EL (cell line): ENCODE measurements around the gene SLC15A4.
"Not testable (repeated sequence)": the region's sequence is repeated elsewhere in the genome, so short reads cannot be mapped to it uniquely, and the experiment has no call there.

ENCODE experiments used
- DNase-seq: peaks from one replicate; pipeline ENCODE4 v3.0.0-alpha.2; 2016

SLC15A4 gene

DNA sequence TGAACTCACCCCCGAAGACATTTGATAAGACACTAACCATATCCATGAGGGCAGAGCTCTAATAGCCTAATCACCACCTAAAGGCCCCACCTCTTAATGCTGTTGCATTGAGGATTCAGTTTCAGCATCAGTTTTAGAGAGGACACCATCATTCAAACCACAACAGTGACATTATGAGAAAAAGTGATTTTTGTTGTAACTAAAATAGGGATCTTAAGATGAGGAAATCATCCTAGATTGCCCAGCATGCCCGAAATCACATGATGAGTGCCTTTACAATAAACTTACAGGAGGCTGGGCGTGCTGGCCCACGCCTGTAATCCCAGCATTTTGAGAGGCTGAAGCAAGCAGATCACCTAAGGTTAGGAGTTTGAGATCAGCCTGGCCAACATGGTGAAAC, 19.8 kb upstream of the SLC15A4 start:
- DNase-seq = no peak

DNA sequence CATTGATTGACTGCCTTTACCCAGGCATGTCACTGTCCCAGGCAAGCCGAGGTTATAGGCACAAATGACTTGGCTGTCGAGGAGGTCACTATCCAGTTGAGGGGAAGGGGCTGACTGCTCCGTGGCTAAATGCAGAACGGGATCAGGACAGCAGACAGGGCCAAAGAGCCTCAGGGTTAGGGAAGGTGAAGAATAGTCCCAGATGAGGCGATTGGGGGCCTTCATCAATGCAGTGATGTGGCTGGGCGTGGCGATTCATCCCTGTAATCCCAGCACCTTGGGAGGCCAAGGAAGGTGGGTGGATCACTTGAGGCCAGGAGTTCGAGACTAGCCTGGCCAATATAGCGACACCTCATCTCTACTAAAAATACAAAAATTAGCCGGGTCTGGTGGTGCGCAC, 18.8 kb upstream of the SLC15A4 start:
- no peak for DNase-seq

DNA sequence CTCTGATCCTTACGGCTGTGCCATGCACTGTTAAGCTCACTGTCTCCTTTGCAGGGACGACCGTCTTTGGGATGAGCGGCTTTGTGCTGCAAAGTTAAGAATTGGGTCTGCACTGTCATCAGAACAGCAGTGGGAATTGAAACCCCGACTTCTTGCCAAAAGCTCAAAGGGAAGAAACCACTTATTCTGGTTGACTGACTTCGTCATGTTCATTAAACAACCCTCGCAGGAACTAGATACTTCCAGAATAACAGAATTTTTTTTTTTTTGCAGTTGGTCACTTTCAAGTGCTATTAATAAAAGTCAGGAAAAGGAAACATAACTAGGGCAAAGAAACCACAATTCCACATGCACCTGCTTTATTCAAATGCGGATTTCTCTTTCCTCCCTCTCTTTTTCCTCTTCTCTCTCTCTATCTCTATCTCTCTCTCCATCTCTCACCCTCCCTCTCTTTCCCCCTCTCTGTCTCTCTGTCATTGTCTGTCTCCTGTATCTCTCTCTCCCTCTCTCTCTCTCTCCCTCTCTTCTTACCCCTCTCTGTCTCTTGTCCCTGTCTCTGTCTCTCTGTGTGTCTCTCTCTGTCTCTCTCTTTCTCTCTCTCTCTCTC, 17.2 kb upstream of the SLC15A4 start:
- no peak for DNase-seq

DNA sequence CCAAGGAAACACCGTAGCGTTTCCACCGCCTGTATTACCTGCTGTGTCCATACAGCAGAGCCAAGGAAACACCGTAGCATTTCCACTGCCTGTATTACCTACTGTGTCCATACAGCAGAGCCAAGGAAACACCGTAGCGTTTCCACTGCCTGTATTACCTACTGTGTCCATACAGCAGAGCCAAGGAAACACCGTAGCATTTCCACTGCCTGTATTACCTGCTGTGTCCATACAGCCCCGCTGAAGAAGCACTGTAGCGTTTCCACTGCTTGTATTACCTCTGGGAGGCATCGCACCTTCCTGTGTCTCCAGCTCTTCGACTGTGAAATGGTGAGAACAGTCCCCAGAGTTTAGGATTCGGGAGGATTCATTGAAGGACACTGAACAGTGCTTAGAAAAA, 16.1 kb upstream of the SLC15A4 start:
- not testable (repeated sequence) for DNase-seq

DNA sequence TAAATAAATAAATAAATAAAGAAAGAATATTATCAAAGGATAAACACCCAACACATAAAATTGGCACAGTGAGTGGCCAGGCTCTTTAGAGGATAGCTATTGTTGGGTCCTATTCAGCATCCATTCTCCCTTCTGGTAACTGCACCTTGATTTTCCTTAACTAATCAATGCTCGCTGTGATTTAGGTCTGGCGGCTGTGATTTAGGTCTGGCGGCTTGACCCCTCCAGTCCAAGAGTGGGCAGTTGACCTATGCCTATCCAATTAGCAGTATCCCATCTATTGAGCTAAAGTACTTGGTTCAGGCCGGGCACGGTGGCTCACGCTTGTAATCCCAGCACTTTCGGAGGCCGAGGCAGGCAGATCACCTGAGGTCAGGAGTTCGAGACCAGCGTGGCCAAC, 9.7 kb upstream of the SLC15A4 start:
- no peak for DNase-seq

DNA sequence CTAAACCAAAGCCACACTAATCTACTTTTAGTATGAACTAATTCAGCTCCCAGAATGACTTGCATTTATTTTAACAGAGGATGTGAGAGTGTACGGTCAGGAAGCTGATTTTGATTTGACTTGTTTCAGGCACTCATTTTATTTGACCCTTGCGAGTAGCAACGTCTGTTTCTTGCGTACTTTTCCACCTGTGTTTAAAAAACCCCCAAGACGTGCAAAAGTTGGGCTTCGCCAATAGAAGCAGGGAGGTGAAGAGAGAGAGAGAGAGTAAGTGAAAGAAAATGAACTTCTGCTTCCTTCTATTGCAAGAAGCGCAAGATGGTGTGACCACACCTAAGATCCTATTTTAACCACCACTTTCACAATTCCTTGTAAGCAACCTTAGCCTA, 6.7 kb upstream of the SLC15A4 start:
- DNase-seq = no peak

DNA sequence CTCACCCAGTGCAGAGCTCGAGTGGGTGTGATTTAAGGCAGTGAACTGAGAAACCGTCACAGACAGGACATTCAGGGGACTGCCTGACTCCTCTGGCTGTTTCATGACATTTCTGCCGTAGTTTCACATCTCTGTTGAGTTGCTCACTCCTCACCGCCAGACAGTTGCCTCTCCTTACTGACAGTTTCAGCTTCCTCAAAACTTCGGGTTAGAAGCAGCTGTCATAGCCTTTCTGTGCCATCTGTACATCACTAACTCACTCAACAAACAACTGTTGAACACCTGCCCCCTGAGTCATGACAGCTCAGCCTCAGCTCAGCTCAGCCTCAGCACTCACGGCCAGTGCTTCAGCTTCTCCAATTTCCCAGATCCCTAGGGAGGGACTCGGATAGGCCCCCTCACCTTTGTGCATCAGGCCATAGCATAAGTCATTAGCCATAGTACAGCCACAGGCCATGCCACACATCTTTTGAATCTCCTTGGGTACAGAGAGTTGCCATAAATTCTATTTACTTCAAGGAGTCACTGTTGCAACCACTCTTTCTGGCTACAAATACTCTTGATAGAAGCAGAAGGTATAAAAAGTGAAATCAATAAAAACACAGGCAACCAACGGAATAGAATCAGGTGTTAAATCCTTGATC, 6.2 kb upstream of the SLC15A4 start:
- DNase-seq = no peak

DNA sequence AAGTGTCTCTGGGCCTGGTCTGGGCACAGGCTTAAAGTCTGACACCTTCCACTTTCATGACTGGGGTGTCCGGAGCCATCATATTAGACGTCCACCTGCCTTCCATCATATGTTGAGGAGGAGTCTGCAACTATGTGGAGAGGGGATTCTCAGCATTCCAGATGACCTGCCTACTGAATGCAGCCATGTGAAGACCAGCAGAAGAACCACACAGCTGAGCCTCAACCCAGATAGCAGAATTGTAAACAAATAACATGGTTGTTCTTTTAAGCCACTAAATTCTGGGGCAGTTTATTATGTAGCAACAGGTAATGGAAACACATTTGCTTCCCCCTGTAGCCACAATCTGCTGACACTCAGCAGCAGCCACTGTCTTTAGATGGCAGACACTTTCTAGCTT, 4.0 kb upstream of the SLC15A4 start:
- no peak for DNase-seq

DNA sequence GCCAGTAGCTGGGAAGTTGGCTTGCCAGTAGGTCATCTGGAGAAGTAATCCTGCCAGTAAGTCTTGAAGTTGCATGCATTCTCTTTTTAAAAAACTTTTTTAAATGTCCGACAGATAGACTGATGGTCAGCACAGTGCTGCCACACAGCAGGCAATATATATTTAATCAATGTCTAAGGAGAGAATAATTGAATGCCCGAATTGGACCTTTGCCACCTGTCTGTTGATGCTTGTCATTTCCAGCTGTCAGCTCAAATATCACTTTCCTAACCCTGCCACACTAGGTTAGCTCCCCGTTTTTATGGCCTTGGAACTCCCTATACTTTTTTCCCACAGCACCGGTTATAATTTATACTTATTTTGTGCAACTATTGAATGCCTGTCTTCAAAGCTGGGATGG, 2.1 kb upstream of the SLC15A4 start:
- no peak for DNase-seq

DNA sequence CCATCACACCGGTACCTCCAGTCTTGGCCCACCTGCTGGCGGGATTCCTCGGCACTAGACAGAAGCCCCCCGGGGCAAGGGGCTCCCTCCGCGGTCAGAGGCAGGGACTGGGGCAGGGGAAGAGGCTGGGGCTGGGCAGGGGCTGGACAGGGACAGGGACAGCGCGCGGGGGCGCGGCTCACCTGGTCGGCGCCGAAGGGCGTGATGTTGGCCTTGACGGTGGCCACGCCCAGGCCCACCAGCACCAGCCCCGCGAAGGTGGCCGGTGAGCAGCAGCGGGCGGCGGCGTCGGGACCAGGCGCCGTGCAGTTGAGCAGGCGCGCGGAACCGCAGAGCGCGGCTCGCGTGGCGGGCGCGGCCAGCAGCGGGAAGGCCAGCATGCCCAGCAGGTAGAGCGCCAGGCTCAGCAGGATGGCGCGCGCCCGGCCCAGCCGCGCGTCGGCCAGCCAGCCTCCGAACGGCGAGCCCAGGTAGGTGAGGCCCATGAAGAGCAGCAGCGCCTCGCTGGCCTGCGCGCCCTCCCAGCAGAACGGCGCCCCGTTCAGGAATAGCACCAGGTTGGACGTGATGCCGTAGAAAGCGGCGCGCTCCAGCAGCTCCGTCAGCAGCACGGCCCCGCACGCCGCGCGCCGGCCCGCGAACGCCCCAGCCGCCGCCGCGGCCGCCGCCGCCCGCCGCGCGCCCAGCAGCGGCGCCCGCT, 392 bp downstream of the SLC15A4 start:
- no peak for DNase-seq

DNA sequence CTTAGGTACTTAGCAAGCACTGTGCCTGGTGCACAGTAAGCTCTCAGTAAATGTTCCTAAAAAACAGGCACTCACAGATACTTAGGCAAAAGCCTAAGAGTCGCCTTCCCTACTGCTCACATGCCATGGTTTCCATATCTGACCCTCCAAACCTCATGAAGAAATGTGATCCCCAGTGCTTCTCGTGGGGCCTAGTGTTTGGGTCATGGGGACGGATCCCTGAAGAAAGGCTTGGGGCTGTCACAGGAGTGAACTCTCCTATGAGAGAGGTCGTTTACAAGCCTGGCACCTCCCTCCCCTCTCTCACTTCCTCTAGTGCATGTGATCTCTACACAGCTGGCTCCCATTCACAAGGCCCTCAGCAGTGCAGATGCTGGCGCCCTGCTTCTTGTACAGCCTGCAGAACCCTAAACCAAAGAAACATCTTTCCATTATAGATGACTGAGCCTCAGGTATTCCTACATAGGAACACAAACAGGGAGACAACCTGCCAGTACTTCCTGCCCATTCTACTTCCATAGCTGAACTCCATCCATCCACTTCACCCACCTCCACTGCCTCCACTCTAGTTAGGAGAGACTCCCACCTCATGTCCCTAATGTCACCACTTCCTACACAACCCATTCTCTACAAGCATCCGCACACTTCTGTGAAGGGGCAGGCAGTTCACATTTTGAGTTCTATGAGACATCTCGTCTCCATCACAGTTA, 2.9 kb downstream of the SLC15A4 start:
- no peak for DNase-seq

DNA sequence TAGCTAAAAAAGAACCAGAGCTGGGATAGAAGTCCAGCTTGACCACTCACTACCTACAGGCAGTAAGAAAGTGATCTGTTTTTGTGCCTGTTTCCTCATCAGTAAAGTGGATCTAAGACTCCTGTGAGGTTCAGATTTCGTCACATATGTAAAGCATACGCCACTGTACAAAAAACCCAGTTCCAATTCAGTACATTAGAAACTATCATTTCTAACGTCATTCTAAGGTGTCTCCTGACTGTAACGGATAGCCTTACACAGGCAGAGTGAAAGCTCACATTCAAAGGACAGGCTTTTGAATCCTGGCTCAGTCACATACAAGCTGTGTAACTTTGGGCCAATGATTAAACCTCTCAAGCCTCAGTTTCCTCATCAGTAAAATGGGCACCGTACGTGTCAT, 3.5 kb downstream of the SLC15A4 start:
- no peak for DNase-seq

DNA sequence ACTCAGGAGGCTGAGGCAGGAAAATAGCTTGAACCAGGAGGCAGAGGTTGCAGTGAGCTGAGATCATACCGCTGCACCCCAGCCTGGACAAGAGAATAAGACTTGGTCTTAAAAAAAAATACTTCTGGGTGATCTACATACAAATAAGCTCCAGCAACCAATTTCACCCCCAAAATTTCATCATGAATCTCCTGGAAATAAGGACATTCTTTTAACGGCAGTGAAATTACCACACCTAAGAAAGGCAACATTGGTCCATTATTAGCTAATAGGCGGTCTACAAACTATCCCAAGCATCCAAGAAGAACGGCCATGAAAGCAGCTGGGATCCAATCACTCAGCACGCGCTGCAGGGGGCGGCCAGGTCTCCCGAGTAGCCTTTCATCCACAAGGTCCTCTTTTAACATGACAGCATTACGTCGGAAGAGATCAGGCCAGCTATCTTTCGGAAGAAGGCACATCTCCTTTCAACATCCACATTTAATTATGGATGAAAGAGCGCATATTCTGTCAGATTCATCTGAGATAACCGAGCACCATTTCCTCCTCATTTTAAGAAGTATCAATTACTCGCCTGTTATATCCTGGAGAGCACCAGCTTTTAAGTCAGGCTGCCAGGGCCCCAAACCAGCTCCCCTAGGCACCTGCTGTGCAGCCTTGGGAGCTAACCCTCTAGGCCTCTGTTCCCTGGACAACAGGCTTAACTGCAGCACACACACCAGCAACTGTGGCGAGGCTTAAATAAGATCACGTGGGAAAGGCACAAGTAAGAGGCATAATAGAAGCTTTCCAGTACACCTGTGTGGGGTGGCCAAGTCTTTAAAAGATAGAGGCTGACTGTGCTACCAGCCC, 4.2 kb downstream of the SLC15A4 start:
- no peak for DNase-seq

DNA sequence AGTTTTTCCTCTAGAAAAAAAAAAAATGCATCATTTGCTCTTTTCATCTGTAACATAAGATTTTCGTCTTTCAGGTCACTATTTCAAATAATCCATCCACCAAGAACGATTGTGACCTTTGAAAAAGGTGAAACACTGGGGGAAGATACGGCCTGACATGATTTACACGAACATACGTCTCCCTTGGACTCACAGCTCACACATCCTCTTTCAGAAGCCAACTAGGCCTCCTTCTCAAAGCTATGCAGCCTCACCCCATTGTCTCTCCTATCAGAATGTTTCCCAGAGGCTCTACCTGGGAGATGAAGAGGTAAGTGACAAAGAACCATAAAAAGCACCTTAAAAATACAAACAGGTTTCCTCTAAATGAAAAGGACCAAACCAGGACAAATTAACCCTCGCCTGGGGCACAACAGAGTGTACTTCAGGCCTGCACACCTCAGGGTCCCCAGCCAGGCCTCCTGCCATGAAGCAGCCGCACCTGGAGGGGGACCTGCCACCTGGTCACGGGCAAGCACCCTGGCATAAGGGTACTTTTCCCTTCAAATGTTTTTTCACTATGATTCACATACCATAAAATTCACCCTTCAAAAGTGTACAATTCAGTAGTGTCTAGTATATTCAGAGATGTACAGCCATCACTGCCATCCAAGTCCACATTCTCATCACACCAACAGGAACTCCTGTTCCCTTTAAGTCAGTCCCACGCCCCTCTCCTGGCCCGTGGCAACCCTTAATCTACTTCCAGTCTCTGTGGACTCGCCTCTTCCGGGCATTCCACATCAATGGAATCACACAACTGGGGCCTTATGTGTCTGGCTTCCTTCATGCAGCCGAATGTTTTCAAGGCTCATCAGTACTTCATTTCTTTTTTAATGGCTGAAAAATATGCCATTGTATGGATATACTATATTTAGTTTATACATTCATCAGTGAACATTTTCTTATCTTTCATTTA, 5.4 kb downstream of the SLC15A4 start:
- peak; percentile 38 for DNase-seq

DNA sequence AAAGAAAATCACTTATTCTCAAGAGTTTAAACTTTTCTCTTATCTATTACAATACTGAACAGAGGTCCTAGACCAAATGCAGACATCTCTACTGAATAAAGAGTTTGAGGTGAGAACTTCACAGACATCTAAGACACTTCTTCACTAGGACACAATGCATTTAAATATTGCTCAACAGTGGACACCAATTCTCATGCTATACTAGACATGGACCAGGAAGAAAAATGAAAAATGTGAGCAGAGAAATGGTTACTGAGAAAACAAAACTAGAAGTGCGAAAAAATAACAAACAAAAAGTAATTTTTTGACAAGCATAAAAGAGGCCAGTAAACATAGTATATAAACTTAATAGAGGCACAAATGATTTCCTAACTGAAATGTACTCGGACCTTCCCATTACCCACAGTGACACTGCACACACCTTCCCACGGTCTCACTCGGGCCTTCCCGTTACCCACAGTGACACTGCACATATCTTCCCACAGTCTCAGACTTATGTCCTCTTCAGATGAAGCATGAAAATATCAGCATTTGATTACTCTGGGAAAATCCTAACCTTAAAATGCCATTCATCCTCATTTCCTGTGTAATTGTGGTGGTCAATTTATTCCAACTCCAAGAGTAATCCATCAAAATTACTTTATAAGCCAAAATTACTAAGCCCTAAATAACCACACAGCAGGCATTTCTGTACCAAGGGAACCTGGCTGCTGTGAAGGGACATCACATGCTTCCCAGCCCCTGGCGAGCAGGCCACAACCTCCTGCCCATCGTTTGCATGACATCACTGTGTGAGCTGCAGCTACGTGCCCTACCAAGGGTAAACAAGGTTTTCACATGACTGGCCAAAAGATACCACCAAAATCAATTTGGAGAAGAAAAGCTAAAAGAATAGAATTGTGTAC, 6.4 kb downstream of the SLC15A4 start:
- DNase-seq = peak; percentile 23

DNA sequence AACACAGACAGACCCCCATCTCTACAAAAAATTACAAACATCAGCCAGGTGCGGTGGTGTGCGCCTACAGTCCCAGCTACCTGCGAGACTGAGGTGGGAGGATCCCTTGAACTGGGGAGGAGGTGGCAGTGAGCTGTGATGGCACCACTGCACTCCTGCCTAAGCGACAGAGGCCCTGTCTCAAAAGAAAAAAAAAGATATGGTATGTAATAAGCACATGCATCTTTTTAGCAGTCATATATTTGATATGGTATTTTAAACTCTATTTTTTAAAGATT, 7.2 kb downstream of the SLC15A4 start:
- no peak for DNase-seq

DNA sequence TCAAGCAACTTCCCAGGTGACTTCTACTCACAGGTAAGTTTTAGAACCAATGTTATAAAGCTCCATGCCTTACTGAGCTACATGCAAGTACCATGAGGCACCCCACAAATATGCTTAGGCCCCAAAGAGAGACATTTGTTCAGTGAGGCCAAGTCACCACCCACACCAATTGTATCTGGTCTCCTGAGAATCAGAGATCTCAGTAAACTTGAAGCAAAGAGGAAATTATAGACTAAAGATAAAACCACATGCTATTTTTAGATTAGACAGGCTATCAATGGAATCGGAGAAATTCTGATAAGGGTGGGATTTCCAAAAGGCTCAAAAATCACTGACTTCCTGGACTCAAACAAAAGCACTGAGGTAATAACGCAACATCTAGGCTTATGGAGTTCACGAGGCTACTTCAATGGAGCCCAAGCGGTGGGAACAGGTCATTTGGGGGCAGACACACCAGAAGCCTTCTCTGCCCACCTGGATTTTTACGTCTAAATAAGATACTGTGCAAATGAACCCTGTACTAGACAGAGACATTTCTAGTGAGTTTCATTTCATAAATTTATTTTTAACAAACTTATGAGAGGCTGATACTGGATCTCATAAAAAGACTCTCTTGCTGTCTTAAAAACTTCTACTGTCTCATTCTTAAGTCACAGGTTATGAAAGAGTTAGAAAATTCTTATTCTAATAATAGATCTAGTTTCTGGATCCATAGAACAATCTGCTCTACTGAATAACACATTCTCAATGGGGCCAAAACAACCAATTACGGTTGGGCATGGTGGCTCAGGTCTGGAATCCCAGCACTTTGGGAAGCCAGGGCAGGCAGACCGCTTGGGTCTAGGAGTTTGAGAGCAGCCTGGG, 7.7 kb downstream of the SLC15A4 start:
- no peak for DNase-seq

DNA sequence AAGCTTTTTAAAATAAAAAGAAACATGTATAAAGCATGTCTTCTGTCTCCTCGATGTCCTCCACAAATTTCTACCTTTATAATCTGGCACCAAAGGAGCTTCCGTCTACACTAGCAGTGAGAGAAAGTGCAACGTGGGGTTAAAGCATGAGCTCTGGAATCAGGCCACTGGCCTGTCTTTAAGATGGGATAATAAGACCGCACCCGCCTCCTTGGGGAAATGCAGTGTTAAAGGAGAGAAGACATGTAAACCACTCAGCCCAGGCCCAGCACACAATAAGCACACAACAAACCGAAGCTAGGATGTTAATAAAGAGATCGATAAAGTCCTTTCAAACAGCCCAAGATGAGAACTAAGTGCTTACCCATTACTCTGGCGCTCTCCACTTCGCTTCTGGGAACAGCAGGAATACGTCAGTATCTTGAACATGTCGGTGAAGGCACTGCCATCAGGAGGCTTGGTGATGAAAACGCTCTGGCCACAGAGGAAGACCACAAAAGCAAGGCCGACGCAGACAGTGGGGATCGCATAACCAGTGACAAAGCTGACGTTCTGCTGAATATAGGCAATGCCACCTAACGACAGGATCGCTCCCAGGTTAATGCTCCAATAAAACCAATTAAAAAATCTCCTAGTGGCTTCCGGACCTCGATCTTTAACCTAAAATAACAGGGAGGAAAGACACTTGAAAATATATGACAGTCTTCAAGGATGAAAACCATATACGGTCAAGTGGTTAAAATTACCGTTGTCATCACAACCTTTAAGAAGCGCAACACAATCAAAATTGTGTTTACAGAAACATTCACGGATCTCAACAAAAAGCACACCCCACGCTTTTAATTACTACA, 9.1 kb downstream of the SLC15A4 start:
- no peak for DNase-seq

DNA sequence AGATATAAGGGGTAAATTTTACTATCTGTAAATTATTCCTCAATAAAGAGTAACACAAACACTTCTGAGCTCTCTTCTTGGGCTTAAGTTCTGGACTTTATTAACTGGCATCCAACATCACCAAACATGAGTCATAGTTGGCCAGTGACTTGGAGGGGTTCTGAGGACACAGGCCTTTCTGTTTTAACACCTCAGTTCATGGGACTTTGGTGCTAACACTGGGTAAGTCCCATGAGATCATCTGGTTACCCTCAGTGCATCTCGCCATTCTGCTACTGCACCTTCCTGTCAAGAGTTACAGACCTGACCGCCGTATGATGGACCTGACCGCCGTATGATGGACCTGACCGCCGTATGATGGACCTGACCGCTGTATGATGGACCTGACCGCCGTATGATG, 9.9 kb downstream of the SLC15A4 start:
- peak; percentile 13 for DNase-seq
